ENCODE data around the gene AGTRAP. TPM values are rescaled to one million over a fixed set of nuclear protein-coding genes. Genes with fewer than 3 reads are reported as not detected.

The AGTRAP gene, protein sequence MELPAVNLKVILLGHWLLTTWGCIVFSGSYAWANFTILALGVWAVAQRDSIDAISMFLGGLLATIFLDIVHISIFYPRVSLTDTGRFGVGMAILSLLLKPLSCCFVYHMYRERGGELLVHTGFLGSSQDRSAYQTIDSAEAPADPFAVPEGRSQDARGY
- total RNA-seq = 10 to 100 TPM; 40.3 to 52.0 TPM

DNA sequence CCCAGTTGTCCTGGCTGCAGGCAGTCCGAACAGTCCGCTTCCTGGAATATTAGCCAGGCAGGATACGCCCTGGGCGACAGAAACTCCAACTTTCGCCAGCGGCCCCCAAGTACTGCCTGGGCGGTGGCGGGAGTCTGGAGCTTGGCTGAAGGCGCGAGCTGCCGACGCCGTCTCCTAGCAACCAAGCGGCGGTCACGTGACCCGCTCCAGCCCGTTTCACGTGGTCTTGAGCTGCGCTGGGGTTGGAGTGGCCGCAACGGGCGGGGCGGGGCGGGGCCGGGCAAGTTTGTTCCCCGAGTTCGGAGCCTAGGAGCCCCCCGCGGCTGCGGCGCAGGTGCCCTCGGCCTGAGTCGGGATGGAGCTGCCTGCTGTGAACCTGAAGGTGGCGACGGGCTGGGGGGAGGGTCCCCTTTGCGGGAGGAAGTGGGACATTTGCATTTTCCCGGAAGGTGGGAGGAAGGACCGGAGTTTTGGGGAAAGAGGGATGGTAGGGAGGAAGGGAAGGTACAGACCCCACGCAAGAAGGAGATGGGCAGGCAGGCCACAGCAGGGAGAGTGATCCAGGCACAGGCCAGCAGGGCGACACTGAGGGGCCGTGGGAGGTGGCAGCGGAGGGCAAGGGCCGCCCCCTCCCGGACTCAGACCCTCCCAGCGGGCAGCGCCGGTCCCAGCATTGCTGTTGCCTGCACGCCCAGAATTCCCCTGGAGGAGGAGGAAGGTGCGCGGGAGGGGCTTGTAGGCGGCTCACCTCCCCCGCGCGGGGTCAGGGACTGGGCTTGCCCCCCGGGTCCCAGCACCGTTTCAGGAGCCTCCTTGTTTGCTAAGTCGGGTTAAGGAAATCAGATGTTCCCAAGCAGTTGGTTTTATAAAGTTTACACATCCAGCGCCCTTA is at the start of gene AGTRAP:
Gene AGTRAP (plus strand): TSS at position 283 of the 892 bp plus-strand sequence. CDS start 73 bp downstream, at position 356.
- peaks cover 65 to 69% of the 10 kb centered on the region in 2 donors for H3K4me1 Mint-ChIP-seq (ENCODE audit: low read depth in 2 of 2)
- no peaks in the 10 kb centered on the region for H3K36me3 Mint-ChIP-seq
- ATAC-seq = peak; percentile 81 to 82
- no peaks in the 10 kb centered on the region for H3K27me3 Mint-ChIP-seq
- DNase-seq (ENCODE audit: low spot score) = peak; percentile 95
- H3K4me3 Mint-ChIP-seq = peak within 1 kb of the TSS; percentile 87
- H3K9me3 Mint-ChIP-seq = no peaks in the 10 kb centered on the region
- H3K27ac Mint-ChIP-seq = peak within 1 kb of the TSS; percentile 98 to 99

DNA sequence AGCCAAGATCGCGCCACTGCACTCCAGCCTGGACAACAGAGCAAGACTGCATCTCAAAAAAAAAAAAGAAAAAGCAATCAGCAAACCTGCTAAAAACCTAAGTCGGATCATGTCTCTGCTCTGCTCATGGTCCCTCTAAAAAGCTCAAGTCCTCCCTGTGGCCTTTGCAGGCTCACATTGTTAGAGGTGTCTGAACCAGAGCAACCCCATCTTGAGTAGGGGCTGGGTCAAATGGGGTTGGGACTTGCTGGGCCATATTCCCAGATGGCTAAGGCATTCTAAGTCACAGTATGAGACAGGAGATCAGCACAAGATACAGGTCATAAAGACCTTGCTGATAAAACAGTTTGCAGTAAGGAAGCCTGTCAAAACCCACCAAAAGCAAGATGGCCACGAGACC is 47.4 kb upstream of the AGTRAP start:
- Mint-ChIP-seq H3K4me3 (no peak overlapping the region), H3K4me1 (ENCODE audit: low read depth in 2 of 2) (peaks cover 20 to 22% of the 10 kb centered on the region in 2 donors), H3K27ac (no peak overlapping the region), H3K27me3 (peaks cover 0 to 8% of the 10 kb centered on the region in 2 donors), H3K9me3 (no peaks in the 10 kb centered on the region), H3K36me3 (no peaks in the 10 kb centered on the region)
- no peak for DNase-seq (ENCODE audit: low spot score)
- no peak for ATAC-seq

DNA sequence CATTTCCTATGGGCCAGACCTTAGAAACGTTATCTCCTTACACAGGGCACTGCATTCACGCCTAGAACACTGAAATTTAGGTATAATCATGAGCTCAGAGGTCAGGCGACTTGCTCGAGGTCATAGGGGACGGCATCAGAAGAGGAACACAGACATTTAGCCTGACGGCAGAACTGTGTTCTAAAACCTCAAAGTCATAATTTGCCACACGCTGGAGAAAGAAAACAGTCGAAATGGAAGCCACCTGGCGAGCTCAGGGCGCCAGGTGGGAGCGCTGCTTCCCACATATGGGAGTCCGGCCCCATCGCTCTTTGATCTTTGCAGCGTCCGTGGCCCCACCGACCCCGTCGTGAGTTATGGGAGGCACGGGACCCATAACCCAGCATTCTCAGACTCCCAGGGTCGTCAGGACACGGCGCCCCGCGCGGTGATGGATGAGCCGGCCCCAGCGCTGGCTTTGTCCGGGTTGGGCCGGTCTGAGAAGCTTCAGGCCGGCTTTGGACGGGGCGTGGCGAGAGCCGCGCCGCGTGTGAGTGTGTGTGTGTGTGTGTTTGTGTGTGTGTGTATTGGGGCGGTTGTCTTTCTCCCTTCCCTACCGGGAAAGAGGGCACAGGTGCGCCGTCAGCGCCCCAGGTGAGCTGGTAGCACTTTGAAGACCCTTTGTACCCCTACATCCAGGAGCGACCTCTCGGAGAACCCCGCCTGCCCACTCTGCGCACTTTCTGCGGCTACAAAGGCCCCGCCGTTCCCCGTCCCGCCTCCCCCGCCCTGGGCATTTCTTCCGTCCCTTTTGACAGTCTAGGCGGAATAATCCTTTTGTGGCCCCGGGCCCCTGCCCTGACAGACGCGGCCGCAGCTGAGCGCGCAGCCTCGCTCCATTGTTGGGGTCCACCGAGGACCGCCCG is 45.3 kb upstream of the AGTRAP start:
- H3K4me1 Mint-ChIP-seq (ENCODE audit: low read depth in 2 of 2) = peaks cover 27 to 28% of the 10 kb centered on the region in 2 donors
- peak overlapping the region; percentile 63 for H3K4me3 Mint-ChIP-seq
- peak overlapping the region; percentile 4 to 55 for H3K27ac Mint-ChIP-seq
- no peaks in the 10 kb centered on the region for H3K9me3 Mint-ChIP-seq
- peaks cover 0 to 8% of the 10 kb centered on the region in 2 donors for H3K27me3 Mint-ChIP-seq
- no peaks in the 10 kb centered on the region for H3K36me3 Mint-ChIP-seq
- ATAC-seq (no peak), DNase-seq (ENCODE audit: low spot score) (no peak)

DNA sequence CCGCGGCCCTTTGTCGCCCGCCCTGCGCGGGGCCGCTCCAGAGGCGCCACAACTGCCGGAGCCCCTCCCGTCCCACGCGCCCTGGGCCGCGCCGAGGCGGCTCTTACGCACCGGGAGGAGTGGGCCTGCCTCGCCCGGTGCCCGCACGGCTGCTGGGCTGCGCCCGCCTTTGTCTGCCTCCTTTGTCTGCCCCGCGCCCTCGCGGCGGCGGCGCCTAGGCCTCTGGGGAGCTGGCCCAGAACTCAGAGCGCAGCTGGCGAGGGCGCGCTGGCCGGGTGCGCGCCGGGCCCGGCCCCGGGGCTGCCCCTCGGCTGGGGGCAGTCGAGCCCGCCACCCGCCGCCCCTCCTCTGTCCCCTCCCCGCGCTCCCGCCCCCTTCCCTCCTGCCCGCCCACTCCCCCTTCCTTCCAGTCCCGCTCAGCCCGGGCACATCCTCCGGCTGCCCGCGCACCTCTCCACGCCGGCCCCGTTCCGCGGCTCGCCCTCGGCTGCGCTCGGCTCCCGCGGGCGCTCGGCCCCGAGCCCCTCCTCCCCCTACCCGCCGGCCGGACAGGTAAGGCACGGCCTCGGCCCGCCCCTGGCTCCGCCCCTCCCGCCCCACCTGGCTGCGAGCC is 44.5 kb upstream of the AGTRAP start, which contains the start of gene DRAXIN:
Gene DRAXIN (plus strand): TSS at position 409 of the 613 bp plus-strand sequence. CDS start 14,549 bp downstream, outside the sequence.
- H3K27me3 Mint-ChIP-seq = peaks cover 0 to 8% of the 10 kb centered on the region in 2 donors
- H3K36me3 Mint-ChIP-seq = no peaks in the 10 kb centered on the region
- H3K27ac Mint-ChIP-seq = peak within 1 kb of the TSS; percentile 65 to 75
- DNase-seq (ENCODE audit: low spot score) (peak; percentile 77), ATAC-seq (peak; percentile 60 to 81)
- no peaks in the 10 kb centered on the region for H3K9me3 Mint-ChIP-seq
- H3K4me1 Mint-ChIP-seq (ENCODE audit: low read depth in 2 of 2) = peaks cover 27 to 28% of the 10 kb centered on the region in 2 donors
- H3K4me3 Mint-ChIP-seq = peak within 1 kb of the TSS; percentile 85

DNA sequence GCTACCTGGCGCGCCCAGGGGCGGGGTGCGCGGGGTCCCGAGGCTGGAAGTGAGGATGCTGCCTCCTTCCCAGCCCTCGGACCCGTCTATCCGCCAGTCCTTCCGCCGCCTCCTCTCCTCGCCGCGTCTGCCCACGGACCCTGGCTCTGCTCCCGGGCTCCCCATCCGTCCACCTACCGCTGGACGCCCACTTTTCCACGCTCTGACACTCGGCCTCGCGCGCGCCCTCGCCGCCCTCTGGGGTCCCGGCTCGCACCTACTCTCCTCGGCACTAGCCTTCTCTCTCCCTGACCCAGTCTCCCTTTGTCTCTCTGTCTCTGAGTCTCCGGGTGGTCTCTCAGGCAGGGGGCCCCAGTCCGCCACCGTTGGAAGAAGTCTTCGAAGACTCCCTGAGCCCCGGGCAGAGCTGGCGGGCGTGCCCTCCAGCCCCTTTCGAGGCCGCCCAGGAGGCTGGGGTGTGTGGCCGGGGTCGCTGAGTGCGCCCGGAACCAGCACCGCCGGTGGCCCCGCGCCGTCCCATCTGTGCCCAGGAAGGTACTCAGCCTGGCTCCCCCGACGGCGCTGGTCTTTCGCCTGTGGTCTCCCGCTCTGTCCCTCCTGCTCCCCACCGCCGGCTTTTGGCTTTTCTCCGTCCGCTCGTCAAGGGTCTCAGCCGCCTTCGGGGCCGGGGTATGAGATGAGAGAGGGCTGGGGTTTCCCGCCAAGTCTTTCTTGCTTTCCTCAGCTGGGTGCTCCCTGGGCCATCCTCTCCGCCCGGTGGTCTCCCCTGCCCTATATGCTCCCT is 43.8 kb upstream of the AGTRAP start:
- Mint-ChIP-seq H3K27me3 (peaks cover 0 to 8% of the 10 kb centered on the region in 2 donors), H3K4me1 (ENCODE audit: low read depth in 2 of 2) (peaks cover 27 to 29% of the 10 kb centered on the region in 2 donors), H3K9me3 (no peaks in the 10 kb centered on the region), H3K4me3 (peak overlapping the region; percentile 85), H3K27ac (peak overlapping the region; percentile 65 to 75), H3K36me3 (no peaks in the 10 kb centered on the region)
- no peak for DNase-seq (ENCODE audit: low spot score)
- ATAC-seq = peak in 1 of 2 donors; percentile 0

DNA sequence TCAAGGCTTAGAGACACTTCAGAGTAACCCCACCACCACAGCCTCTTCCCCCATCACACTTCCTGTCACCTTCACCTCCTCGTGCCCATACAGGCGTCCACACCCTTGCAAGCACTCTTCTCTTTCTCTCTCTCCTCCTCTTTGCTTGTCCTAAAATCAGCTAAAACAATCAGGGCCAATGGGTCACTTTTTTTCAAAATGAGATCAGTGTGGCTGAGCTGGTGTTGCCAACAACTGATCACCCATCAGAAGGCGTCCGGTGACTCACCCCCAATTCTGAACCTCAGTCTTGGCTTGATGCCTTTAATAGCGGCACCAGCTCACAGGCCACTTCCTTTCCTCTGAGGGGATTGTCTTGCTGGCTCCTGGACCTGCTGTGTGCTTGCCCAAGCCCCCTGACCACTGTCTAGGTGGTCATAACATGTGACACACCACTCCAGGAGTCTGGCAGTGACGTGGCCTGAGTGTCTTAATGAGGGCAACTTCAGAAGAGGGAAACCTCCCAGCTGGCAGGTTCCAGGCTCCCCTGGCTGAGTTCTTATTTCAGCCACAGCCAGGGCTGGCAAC is 42.8 kb upstream of the AGTRAP start:
- H3K27me3 Mint-ChIP-seq = peaks cover 0 to 8% of the 10 kb centered on the region in 2 donors

DNA sequence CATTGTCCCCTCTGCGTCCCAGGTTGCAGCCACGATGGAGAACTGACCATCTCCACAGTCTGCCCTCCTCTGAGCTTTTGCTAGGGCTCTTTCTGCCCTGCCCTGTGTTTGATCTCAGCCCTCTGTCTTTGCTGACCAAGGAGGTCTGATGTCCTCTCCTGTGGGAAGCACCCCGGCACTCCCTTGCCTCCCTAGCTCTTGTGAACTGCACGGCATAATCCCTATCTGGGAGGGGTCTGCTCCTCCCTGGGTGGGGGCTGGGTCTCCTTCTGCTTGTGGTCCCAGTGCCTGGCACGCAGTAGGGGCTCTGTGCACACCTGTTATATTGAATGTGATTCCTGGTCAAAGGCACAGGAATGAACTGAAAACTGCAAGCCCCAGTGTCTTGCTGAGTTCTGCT is 42.0 kb upstream of the AGTRAP start:
- DNase-seq (ENCODE audit: low spot score) (no peak), ATAC-seq (no peak)
- H3K36me3 Mint-ChIP-seq = no peaks in the 10 kb centered on the region
- peak overlapping the region; percentile 65 to 75 for H3K27ac Mint-ChIP-seq
- peak overlapping the region; percentile 85 for H3K4me3 Mint-ChIP-seq
- peaks cover 0 to 8% of the 10 kb centered on the region in 2 donors for H3K27me3 Mint-ChIP-seq
- peaks cover 27% of the 10 kb centered on the region in 2 donors for H3K4me1 Mint-ChIP-seq (ENCODE audit: low read depth in 2 of 2)
- no peaks in the 10 kb centered on the region for H3K9me3 Mint-ChIP-seq

More for the DNA sequence above, 42.8 kb upstream of the AGTRAP start:
- Mint-ChIP-seq H3K9me3 (no peaks in the 10 kb centered on the region), H3K4me1 (ENCODE audit: low read depth in 2 of 2) (peaks cover 27% of the 10 kb centered on the region in 2 donors), H3K36me3 (no peaks in the 10 kb centered on the region), H3K27ac (peak overlapping the region; percentile 65 to 75), H3K4me3 (peak overlapping the region; percentile 85)
- DNase-seq (ENCODE audit: low spot score) (peak; percentile 89), ATAC-seq (peak; percentile 88 to 90)

DNA sequence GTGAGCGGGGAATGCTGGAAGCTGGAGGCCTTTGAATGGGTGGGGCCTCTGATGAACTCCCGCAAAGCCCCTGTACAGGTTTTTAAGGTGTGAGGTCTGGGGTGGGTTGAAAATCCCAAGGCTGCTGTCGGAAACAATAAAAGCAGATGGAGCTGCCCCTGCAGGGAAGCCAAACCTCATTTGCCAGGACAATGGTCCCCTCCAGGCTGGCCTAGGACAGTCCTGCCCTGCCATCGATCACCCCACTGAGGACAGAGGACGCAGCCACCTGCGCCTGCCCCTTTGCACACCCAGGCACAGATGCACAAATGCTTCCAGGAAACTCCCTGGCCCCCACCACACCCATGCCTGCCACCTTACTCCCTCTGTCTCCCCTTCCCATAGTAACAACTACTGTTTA is 40.1 kb upstream of the AGTRAP start:
- H3K9me3 Mint-ChIP-seq = no peaks in the 10 kb centered on the region
- no peaks in the 10 kb centered on the region for H3K36me3 Mint-ChIP-seq
- no peaks in the 10 kb centered on the region for H3K27me3 Mint-ChIP-seq
- H3K4me3 Mint-ChIP-seq = no peak overlapping the region
- H3K4me1 Mint-ChIP-seq (ENCODE audit: low read depth in 2 of 2) = peaks cover 15% of the 10 kb centered on the region in 2 donors
- no peak for ATAC-seq
- DNase-seq (ENCODE audit: low spot score) = no peak
- H3K27ac Mint-ChIP-seq = peak overlapping the region in 1 of 2 donors; percentile 39

DNA sequence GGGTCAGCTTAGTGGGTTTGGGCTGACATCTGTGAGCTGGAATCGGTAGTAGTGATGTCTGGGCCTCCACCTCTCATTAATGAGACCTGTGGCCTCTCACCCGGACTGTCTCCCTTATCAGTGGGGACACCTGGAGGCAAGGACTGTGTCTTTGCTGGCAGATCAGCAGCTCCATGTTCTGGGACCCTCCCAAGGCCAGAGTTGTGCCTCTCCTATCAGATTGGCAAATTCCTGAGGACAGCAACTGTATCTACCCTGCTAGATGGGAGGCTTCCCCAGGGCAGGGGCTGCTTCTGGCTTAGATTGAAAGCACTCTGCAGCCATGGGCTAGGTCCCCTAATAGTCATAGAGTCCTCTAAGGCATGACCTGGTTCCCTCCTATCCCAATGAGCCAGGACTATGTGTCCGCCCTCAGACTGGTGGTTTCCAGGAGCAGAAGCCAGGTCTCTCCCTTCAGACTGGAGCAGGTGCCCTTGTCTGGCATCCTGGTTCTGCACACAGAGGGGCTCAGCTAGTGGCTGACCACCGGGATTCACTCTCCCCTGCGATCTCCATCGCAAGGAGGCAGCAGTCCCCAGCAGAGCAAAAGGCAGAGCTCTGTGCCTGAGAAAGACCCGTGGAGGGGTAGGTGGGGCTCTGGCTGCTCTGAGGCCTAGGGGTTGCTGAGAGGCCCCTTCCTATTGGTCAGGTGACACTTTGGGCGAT is 38.6 kb upstream of the AGTRAP start:
- DNase-seq (ENCODE audit: low spot score) (no peak), ATAC-seq (no peak)
- H3K27me3 Mint-ChIP-seq = no peaks in the 10 kb centered on the region
- H3K9me3 Mint-ChIP-seq = no peaks in the 10 kb centered on the region
- H3K36me3 Mint-ChIP-seq = no peaks in the 10 kb centered on the region
- H3K4me1 Mint-ChIP-seq (ENCODE audit: low read depth in 2 of 2) = peaks cover 15% of the 10 kb centered on the region in 2 donors
- H3K27ac Mint-ChIP-seq = peak overlapping the region in 1 of 2 donors; percentile 75
- no peak overlapping the region for H3K4me3 Mint-ChIP-seq

DNA sequence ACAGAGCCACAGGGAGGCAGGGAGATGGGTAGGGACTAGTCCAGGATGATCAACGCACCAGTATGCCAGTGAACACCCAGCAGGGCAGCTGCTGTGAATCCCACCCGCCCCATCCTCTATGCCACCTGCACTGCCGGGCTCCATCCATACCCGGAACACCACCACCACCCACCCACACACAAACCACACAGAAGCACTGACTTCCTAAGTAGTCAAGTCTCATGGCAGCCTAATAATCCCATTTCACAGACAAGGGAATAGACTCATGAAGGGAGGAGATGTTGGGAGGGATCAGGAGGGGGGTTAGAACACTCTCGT is 38.1 kb upstream of the AGTRAP start:
- no peak for DNase-seq (ENCODE audit: low spot score)
- Mint-ChIP-seq H3K4me1 (ENCODE audit: low read depth in 2 of 2) (peaks cover 14% of the 10 kb centered on the region in 2 donors), H3K27ac (peak overlapping the region in 1 of 2 donors; percentile 75), H3K4me3 (no peak overlapping the region), H3K36me3 (no peaks in the 10 kb centered on the region), H3K27me3 (no peaks in the 10 kb centered on the region), H3K9me3 (no peaks in the 10 kb centered on the region)
- no peak for ATAC-seq

DNA sequence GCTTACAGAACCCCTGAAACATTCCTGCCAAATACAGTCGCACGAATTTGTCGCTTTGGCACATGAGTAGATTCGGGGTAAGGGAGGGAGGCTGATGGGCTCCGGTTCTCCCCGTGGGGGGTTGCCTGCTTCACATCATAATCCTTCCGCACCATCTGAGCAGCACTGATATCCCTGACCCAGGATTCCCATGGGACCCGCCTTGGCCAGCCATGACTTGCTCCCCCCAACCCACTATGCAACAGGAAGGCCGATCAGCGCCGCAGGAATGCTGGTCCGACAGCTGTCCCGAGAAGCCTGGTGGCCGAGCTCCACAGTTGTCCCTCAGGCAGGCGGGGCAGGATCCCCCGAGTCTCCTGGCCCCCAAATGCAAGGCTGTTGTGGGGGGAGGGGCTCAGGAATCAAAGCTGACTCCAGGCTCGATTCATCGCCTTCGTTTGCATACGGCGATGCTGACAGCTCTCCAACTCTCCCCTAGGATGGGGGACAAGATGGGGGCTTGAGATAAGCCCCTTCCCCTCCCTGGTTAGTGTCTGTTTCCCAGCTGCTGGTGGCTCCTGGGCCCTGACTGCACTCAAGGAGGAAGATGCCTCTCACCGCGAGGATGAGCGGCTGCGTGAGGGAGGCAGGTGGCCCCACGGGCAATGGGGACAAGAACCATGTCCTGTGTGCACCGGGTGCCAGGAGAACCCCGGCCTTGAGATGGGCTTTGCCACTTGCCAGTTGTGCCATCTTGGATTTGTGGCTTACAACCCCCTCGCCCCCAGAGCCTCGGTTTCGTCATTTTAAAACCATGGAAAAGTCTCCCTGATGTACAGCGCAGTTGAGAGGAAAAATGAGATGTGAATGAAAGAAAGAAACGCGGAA is 35.1 kb upstream of the AGTRAP start:
- Mint-ChIP-seq H3K9me3 (no peaks in the 10 kb centered on the region), H3K36me3 (no peaks in the 10 kb centered on the region), H3K4me3 (no peak overlapping the region), H3K27ac (no peak overlapping the region), H3K4me1 (ENCODE audit: low read depth in 2 of 2) (peaks cover 9 to 19% of the 10 kb centered on the region in 2 donors), H3K27me3 (no peaks in the 10 kb centered on the region)
- no peak for ATAC-seq
- DNase-seq (ENCODE audit: low spot score) = no peak

Data from natural killer cell treated with Interleukin-12 subunit alpha and Interleukin-12 subunit beta and Interleukin-15 and Interleukin-18, amount 100 ng/mL, for 72 hours (primary cell).